GM18870 (cell line): ENCODE data around the gene AP3B1.

ENCODE experiments used
- ATAC-seq: cut with Tn5 transposase; IDR thresholded peaks from one replicate; pipeline ENCODE4 v1.9.1; 2021; ENCODE audit warnings: moderate library complexity; ENCODE audit not compliant: unreplicated experiment

AP3B1 gene

GRCh38 chr5:77981820-77982219, 312.7 kb downstream of the AP3B1 start:
- no peak for ATAC-seq

- no peak for ATAC-seq
Measured at GRCh38 chr5:77974576-77974975, 319.9 kb downstream of the AP3B1 start.

GRCh38 chr5:77973253-77973609, 321.3 kb downstream of the AP3B1 start:
- ATAC-seq = no peak

GRCh38 chr5:77972469-77973252, 321.8 kb downstream of the AP3B1 start:
- no peak for ATAC-seq

GRCh38 chr5:77971776-77972468, 322.6 kb downstream of the AP3B1 start:
- ATAC-seq = no peak

GRCh38 chr5:77970891-77971290, 323.6 kb downstream of the AP3B1 start:
- no peak for ATAC-seq

- no peak for ATAC-seq
Measured at GRCh38 chr5:77963795-77964194, 330.7 kb downstream of the AP3B1 start.

GRCh38 chr5:77960863-77961396, 333.6 kb downstream of the AP3B1 start:
- no peak for ATAC-seq

GRCh38 chr5:77960305-77960704, 334.2 kb downstream of the AP3B1 start:
- no peak for ATAC-seq

GRCh38 chr5:77958642-77959330, 335.7 kb downstream of the AP3B1 start:
- ATAC-seq = no peak

GRCh38 chr5:77957931-77958521, 336.5 kb downstream of the AP3B1 start:
- ATAC-seq = no peak

GRCh38 chr5:77957516-77957915, 337.0 kb downstream of the AP3B1 start:
- ATAC-seq = no peak

GRCh38 chr5:77957081-77957480, 337.4 kb downstream of the AP3B1 start:
- ATAC-seq = no peak

- no peak for ATAC-seq
Measured at GRCh38 chr5:77955577-77955976, 338.9 kb downstream of the AP3B1 start.

GRCh38 chr5:77953374-77953773, 341.1 kb downstream of the AP3B1 start:
- no peak for ATAC-seq

GRCh38 chr5:77952636-77953212, 341.8 kb downstream of the AP3B1 start:
- no peak for ATAC-seq
